NCI-H2196 (cell line): Measurements from ENCODE around the gene RNF212B.

Experiments used
- DNase-seq: peaks from one replicate; lab custom pipeline; 2025; ENCODE audit not compliant: unreplicated experiment; lab: John Stamatoyannopoulos, UW

The RNF212B gene

GRCh38 chr14:23294734-23295561, 57.2 kb downstream of the RNF212B start:
- peak; percentile 80 for DNase-seq

- no peak for DNase-seq
These were observed 58.5 kb downstream of the RNF212B start for GRCh38 chr14:23296012-23296777.

GRCh38 chr14:23297096-23297495, 59.4 kb downstream of the RNF212B start:
- DNase-seq: no peak

GRCh38 chr14:23297611-23298277, 60.0 kb downstream of the RNF212B start:
- no peak for DNase-seq

- peak; percentile 13 for DNase-seq
These were observed 61.6 kb downstream of the RNF212B start for GRCh38 chr14:23299211-23299957.

- no peak for DNase-seq
These were observed 62.4 kb downstream of the RNF212B start for GRCh38 chr14:23299986-23300686.

- no peak for DNase-seq
These were observed 63.0 kb downstream of the RNF212B start for GRCh38 chr14:23300687-23301223.

GRCh38 chr14:23301288-23301968, 63.7 kb downstream of the RNF212B start:
- DNase-seq: peak; percentile 99

- DNase-seq: no peak
These were observed 64.2 kb downstream of the RNF212B start for GRCh38 chr14:23301969-23302289.

GRCh38 chr14:23302290-23303225, 64.8 kb downstream of the RNF212B start, which contains the start of gene PPP1R3E:
TSS of gene PPP1R3E (minus strand) at chr14:23302859. CDS start at chr14:23302576, 283 bp downstream.
- DNase-seq: peak; percentile 69

GRCh38 chr14:23306412-23307145, 68.8 kb downstream of the RNF212B start, which contains the start of gene BCL2L2:
TSS of gene BCL2L2 (plus strand) at chr14:23306833. CDS start at chr14:23307768, 935 bp downstream.
- DNase-seq: peak; percentile 88

GRCh38 chr14:23307146-23307530, 69.4 kb downstream of the RNF212B start:
- no peak for DNase-seq

- no peak for DNase-seq
These were observed 70.2 kb downstream of the RNF212B start for GRCh38 chr14:23307687-23308644.

GRCh38 chr14:23308721-23309445, 71.1 kb downstream of the RNF212B start:
- DNase-seq: no peak

GRCh38 chr14:23310546-23310945, 72.8 kb downstream of the RNF212B start:
- no peak for DNase-seq

- no peak for DNase-seq
These were observed 78.6 kb downstream of the RNF212B start for GRCh38 chr14:23316300-23316699.
